Adrenal gland (tissue), 12 donors: ENCODE measurements around the gene TRIM47. TPM values are rescaled to one million over a fixed set of nuclear protein-coding genes. Genes with fewer than 3 reads are reported as not detected.
A peak's percentile ranks its signal among the peaks of the same experiment; 100 is the strongest.

ENCODE experiments used
- DNase-seq, 7 donors: peaks; one replicate each; pipeline ENCODE4 v3.0.0-alpha.2; 2019 to 2020
- H3K27ac ChIP-seq, 5 donors: fragments of 200-600 bp; sonication (generic) in 4 of 5; 1 replicate in 3 of 5; 2 replicates in 2 of 5; pipeline versions ENCODE4 v1.5.1 to v1.8.0; 2016 to 2020; ENCODE audit warnings: mild to moderate bottlenecking in 1 of 5
- H3K27me3 ChIP-seq: fragments of 200-600 bp; 2 replicates; pipeline ENCODE4 v1.8.0; 2021
- H3K36me3 ChIP-seq, 2 donors: fragments of 200-600 bp; replicated peaks in 1 of 2; 1 replicate in 1 of 2; 2 replicates in 1 of 2; pipeline versions ENCODE4 v1.5.1 to v1.8.0; 2018 to 2022
- H3K4me1 ChIP-seq, 2 donors: fragments of 200-600 bp; replicated peaks in 1 of 2; 1 replicate in 1 of 2; 2 replicates in 1 of 2; pipeline versions ENCODE4 v1.5.1 to v1.8.0; 2018 to 2021
- H3K4me3 ChIP-seq, 4 donors: fragments of 200-600 bp; sonication (generic) in 3 of 4; one replicate each; pipeline ENCODE4 v1.5.1; 2016 to 2018
- H3K9me3 ChIP-seq, 3 donors: fragments of 200-600 bp; sonication (generic) in 1 of 3; replicated peaks in 1 of 3; 1 replicate in 2 of 3; 2 replicates in 1 of 3; pipeline versions ENCODE4 v1.5.1 to v1.8.0; 2016 to 2021
- POLR2A ChIP-seq, 2 donors: fragments of 450-650 bp; IDR thresholded peaks; one replicate each; pipeline ENCODE4 v1.6.1; 2017; ENCODE audit warnings: antibody characterized with exemption in 2 of 2, mild to moderate bottlenecking in 2 of 2, moderate library complexity in 1 of 2
- WGBS, 4 donors: extraction: QIAGEN DNeasy Blood & Tissue Kit in 2 of 4; methylation state at CpG; one replicate each; pipeline versions ENCODE4 v1.1.5 to v1.1.7; 2013 to 2017; 5-methylcytosine and 5-hydroxymethylcytosine counted together
- intact Hi-C, 2 donors: fragments of 100-400 bp; cut with DNase I; formaldehyde crosslinking; loops; one replicate each; pipeline versions ENCODE4 v1.14.1 to v1.15.0; 2022 to 2023
- polyA plus RNA-seq, 3 donors: library from polyadenylated mRNA; stranded (reverse); fragments of 200-250 nt in 2 of 3; fragments of 350-450 nt in 1 of 3; fragmentation: Illumina TruSeq in 1 of 3; extraction: RNeasy Lipid Tissue Mini Kit (QIAGEN cat#74804) in 1 of 3; gene quantifications; one replicate each; pipeline ENCODE4 v1.2.3, GENCODE V29; 2013 to 2014
- total RNA-seq, 9 donors: library from RNA; depleted of rRNA in 4 of 9; stranded (reverse); fragments of >200 nt in 4 of 9; fragments of 120-200 nt in 1 of 9; fragmentation: NEBNext Ultra II Directional in 1 of 9; extraction: Animal tissue kit (Norgen Biotek cat#: 25700) in 1 of 9; gene quantifications; one replicate each; pipeline versions ENCODE4 v1.1.0 to v1.2.4, GENCODE V29; 2013 to 2023
- TF ChIP-seq, protein P1 (sequence below), 6 experiments: fragments of 450-650 bp in 4 of 6; fragments of 200-600 bp in 2 of 6; sonication (generic) in 1 of 6; IDR thresholded peaks; 1 replicate in 5 of 6; 2 replicates in 1 of 6; pipeline versions ENCODE4 v1.5.1 to v1.8.0; 2016 to 2021; ENCODE audit warnings: antibody characterized with exemption in 6 of 6, mild to moderate bottlenecking in 2 of 6, moderate library complexity in 1 of 6
- donor health status: healthy with polysubstance abuse.
- donor health status: Bipolar disorder and iron deficiency.
- donor health status: DM: yes; HTN: yes; CAD: no.
- donor health status: DM: no; HTN: no; CAD: no.
- donor health status: DM: no; HTN: no; CAD: no.
- donor health status: DM: yes; HTN: yes; CAD: no.

The TRIM47 gene
- total and polyA plus RNA-seq, 12 donors = 2.8 to 66.1 (median 24.5) TPM

DNA sequence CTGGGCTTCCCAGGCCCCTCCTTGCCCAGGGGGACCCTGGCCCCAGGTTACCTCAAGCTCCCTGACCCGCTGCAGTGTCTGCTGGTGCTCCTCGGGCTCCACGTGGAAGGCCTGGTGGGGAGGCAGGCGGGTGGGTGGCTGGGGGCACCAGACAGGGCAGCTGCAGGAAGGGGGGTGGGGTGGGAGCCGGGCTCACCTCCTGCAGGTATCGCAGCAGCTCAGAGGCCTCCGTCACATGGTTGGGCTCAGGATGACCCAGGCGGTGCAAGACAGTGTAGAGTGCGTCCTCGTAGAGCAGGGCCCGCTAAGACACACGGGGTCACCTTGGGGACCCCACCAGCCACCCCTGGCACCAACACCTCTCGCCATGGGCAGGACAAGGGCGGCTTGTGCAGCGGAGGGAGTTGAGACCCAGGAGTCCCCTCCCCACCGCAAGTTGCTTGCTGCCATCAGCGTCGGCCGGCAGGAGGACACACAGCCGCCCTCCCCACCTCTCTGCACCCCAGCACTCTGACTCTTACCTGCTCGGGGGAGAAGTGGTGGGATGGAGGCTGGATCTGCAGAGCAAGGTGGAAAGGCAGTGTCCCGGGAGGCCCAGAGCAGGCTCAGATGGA is 35.3 kb downstream of the TRIM47 start:
- H3K27me3 ChIP-seq = no peaks in the 10 kb centered on the region
- no peak for DNase-seq
- WGBS, 4 donors = 68 to 90% (median 81%) methylated on average over 5 to 22 of the region's 22 CpGs
- peaks cover 23 to 36% of the 10 kb centered on the region in 2 donors for H3K4me1 ChIP-seq
- peak overlapping the region in 2 of 5 donors; percentile 88 to 97 for H3K27ac ChIP-seq
- TF ChIP-seq, protein P1, sequence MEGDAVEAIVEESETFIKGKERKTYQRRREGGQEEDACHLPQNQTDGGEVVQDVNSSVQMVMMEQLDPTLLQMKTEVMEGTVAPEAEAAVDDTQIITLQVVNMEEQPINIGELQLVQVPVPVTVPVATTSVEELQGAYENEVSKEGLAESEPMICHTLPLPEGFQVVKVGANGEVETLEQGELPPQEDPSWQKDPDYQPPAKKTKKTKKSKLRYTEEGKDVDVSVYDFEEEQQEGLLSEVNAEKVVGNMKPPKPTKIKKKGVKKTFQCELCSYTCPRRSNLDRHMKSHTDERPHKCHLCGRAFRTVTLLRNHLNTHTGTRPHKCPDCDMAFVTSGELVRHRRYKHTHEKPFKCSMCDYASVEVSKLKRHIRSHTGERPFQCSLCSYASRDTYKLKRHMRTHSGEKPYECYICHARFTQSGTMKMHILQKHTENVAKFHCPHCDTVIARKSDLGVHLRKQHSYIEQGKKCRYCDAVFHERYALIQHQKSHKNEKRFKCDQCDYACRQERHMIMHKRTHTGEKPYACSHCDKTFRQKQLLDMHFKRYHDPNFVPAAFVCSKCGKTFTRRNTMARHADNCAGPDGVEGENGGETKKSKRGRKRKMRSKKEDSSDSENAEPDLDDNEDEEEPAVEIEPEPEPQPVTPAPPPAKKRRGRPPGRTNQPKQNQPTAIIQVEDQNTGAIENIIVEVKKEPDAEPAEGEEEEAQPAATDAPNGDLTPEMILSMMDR (IDR thresholded peaks at IDR 0.05) = no peak
- no peak for TF ChIP-seq POLR2A (IDR thresholded peaks at IDR 0.05)
- H3K4me3 ChIP-seq = peak overlapping the region in 1 of 4 donors; percentile 30
- no peaks in the 10 kb centered on the region for H3K9me3 ChIP-seq
- peaks cover 0 to 24% of the 10 kb centered on the region in 2 donors for H3K36me3 ChIP-seq
- intact Hi-C loops = no loop called here

DNA sequence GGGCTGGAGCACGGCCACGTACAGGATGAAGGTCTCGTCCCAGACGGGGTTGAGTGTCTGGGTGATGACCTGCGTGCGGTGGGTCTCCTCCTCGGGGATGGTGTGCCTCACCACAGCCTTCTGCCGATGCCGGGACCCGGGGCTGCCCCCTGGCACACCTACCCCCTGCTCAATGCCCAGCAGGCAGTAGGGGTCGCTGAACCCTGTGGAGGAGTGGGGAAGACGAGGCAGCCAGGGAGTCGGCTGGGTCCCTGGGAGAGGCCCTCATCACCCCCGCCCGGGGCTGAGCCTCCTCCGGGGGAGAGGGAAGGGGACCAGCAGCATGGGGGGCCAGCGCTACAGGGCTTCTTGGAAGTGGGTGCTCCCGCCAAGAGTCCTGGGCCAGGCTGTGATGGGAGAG is 36.0 kb downstream of the TRIM47 start:
- TF ChIP-seq, protein P1 (IDR thresholded peaks at IDR 0.05) = no peak
- no peak for TF ChIP-seq POLR2A (IDR thresholded peaks at IDR 0.05)
- DNase-seq = no peak
- Histone ChIP-seq H3K4me3 (no peak overlapping the region), H3K36me3 (peaks cover 0 to 17% of the 10 kb centered on the region in 2 donors), H3K27me3 (no peaks in the 10 kb centered on the region), H3K9me3 (no peaks in the 10 kb centered on the region), H3K27ac (no peak overlapping the region), H3K4me1 (peaks cover 23 to 32% of the 10 kb centered on the region in 2 donors)
- intact Hi-C loops = no loop called here
- WGBS, 4 donors = 88 to 100% (median 90%) methylated on average over 8 to 18 of the region's 18 CpGs

DNA sequence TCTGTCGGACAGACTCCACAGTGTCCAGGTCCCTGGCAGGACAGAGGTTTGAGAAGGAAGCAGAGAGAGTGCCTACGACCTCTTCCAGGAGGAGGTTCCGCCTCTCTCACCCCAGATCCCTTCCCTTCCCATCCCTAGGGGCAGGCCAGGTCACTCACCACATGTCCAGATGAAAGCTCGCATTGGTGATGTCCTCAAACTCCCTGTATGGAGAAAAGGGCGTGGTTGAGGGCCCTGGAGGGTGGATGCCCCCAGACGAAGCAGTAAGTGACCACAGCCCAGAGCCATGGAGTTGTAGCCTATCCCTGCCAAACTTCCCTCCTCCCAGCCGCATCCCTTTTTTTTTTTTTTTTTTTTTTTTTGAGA is 37.6 kb downstream of the TRIM47 start:
- 73 to 95% (median 79%) methylated on average over 4 to 7 of the region's 7 CpGs for WGBS, 4 donors
- DNase-seq = no peak
- TF ChIP-seq POLR2A (IDR thresholded peaks at IDR 0.05) = no peak
- TF ChIP-seq, protein P1 (IDR thresholded peaks at IDR 0.05) = no peak
- H3K4me3 ChIP-seq = no peak overlapping the region
- no peaks in the 10 kb centered on the region for H3K27me3 ChIP-seq
- H3K27ac ChIP-seq = no peak overlapping the region
- H3K9me3 ChIP-seq = no peaks in the 10 kb centered on the region
- intact Hi-C loops = no loop called here
- peaks cover 16 to 21% of the 10 kb centered on the region in 2 donors for H3K4me1 ChIP-seq
- peaks cover 0 to 5% of the 10 kb centered on the region in 2 donors for H3K36me3 ChIP-seq

DNA sequence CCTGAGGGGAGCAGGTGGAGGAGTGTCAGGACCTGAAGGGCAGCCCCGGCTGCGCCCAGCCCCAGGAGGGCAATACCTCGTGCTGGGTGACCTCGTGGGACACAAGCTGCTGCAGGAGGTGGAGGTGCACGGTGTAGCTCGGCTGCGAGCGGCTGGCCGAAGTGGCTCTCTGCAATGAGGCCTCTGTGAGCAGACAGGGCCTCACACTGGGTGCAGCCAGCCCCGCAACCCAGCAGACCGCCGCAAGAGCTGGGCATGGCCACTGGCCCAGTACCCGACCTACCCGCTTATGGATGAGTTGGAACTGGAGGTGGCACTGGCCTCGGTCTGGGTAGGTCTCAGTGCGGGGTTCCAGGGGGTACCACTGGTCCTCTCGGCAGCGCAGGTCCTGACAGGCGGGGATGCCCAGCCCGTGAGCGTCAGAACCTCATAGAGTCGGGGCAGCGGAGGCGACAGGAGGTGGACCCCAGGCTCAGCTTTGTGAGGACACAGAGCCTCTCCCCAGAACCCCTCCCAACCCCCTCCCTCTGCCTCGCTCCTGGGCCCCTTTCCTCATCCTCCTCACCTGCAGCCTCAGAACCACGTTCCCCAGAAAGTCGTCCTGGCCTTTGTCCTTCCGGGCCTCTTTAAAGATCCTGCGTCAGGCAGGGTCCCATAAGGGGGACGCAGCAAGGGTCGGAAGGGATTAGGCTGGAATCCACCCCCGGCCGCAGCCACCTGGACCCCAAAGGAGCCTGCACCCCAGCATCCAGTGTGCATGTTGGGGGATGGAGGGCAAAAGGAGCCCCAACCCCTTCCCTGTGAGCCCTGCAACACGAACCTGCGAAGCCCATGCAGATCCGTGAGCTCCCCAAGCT is 38.2 kb downstream of the TRIM47 start:
- H3K27me3 ChIP-seq = no peaks in the 10 kb centered on the region
- peaks cover 10 to 15% of the 10 kb centered on the region in 2 donors for H3K4me1 ChIP-seq
- no peaks in the 10 kb centered on the region for H3K9me3 ChIP-seq
- H3K27ac ChIP-seq = no peak overlapping the region
- no peak overlapping the region for H3K4me3 ChIP-seq
- 88 to 95% (median 94%) methylated on average over 13 to 36 of the region's 36 CpGs for WGBS, 4 donors
- no peak for DNase-seq
- intact Hi-C loops = no loop called here
- TF ChIP-seq, protein P1 (IDR thresholded peaks at IDR 0.05) = no peak
- TF ChIP-seq POLR2A (IDR thresholded peaks at IDR 0.05) = no peak
- peaks cover 0 to 4% of the 10 kb centered on the region in 2 donors for H3K36me3 ChIP-seq
